ENCODE results near the gene BTN3A1.
A peak's percentile ranks its signal among the peaks of the same experiment; 100 is the strongest.
"Not testable (repeated sequence)": the region's sequence is repeated elsewhere in the genome, so short reads cannot be mapped to it uniquely, and the experiment has no call there.

The BTN3A1 gene

DNA sequence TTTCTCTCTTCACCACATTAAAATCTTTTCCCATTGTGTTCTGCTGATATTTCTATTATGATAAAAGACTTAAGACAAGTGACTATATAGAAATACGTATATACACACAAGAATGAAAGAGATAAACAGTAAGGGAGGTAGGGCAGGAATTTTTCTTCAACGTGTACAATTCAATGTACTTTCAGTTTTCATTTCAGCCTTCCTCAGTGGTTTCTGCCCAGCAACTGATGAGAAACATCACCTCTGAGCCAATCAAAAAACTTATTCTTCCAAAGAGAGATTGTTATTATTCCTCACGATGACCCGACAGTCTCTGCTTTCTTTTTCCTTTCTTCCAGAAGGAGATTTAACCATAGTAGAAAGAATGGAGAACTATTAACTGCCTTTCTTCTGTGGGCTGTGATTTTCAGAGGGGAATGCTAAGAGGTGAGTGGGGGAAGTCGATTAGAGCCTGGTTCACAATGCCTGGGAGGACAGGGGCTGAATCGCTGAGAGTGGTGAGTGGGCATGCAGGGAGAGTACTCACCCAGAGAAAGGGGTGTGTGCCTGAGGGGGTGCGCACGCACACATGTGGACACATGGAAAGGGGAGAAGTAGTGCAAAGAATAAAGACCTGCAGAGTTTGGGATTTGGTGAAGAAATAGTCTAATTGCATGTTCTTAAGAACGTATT lies at the start of gene BTN3A1:
BTN3A1 (plus strand) TSS at position 289 of the 672 bp plus-strand sequence. CDS start 3,289 bp downstream, outside the sequence.
- DNase-seq (ENCODE audit: low spot score): peak; percentile 87

DNA sequence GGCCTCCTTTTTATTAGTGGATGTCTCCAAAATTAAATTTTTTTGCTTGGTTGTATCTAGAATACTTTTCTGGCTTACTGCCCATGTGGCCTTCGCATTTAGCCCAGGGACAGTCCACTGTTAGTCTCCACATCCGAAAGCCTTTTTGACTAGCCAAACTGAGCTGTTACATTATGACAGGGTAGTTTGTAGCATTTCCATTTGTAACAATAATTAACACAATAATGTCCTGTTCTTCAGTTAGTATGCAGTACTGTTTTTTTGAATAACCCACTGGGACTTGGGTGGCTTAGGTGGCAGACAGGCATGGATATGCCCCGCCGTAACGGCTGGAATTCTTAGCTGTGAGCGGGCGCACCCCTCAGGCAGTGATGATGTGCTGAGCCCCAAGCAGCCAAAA lies 49.8 kb upstream of the BTN3A1 start:
- DNase-seq (ENCODE audit: low spot score): no peak

DNA sequence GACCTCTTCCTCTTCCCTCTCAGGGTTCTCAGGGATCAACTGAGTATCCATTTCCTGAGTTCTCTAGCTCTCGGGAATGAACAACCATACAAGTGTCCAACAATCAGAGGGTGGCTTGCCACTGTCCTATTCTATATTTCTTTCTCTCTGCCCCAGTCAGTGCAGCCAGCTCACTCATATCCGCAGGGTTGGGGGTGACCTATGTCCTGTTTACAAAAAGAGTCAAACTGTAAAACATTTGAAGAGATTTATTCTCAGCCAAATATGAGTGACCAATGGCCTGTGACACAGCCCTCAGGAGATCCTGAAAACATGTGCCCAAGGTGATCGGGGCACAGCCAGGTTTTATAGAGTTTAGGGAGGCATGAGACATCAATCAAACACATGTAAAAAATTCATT lies 47.9 kb upstream of the BTN3A1 start:
- no peak for DNase-seq (ENCODE audit: low spot score)

DNA sequence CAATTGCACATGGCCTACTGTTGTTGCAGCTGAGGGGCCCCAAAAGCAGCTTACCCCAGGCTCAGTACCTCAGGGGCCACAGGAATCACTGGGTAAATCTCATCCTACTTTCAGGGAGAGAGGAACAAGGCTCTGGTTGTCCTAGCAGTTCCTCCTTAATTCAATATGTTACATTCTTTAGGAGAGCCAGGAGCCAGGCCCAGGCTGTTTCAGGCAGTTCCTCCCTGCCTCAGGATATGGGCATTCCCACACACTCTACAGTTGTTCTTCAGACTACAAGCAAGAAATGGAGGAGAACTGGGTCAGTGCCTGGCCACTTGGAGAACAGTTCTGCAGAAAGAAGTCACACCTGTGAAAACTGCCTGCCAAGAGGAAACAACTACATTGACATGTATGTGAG lies 46.7 kb upstream of the BTN3A1 start:
- DNase-seq (ENCODE audit: low spot score): no peak

DNA sequence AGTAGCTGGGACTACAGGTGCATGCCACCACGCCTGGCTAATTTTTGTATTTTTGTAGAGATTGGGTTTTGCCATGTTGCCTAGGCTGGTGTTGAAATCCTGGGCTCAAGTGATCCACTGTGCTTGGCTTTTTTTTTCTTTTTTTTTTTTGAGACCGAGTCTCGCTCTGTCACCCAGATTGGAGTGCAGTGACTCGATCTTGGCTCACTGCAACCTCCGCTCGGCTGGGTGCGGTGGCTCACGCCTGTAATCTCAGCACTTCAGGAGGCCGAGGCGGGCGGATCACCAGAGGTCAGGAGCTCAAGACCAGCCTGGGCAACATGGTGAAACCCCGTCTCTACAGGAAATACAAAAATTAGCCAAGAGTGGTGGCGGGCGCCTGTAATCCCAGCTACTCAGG lies 44.5 kb upstream of the BTN3A1 start:
- DNase-seq (ENCODE audit: low spot score): not testable (repeated sequence)

DNA sequence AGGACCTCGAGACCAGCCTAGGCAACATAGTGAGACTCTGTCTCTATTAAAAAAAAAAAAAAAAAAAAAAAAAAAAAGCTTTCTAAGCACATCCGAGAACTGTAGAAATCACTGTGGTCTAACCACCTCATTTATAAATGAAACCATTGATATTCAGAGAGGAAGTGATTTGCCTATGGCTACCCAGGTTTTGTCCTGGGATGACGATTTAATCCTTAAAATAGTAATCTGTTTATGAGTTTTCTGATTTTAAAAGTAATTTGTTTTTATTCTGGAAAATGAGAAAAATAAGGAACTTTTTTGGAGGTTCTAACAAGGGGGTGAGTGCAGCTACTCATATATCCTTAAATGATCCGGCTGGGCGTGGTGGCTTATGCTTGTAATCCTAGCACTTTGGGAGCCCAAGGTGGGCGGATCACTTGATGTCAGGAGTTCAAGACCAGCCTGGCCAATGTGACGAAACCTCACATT lies 43.5 kb upstream of the BTN3A1 start:
- DNase-seq (ENCODE audit: low spot score): no peak

DNA sequence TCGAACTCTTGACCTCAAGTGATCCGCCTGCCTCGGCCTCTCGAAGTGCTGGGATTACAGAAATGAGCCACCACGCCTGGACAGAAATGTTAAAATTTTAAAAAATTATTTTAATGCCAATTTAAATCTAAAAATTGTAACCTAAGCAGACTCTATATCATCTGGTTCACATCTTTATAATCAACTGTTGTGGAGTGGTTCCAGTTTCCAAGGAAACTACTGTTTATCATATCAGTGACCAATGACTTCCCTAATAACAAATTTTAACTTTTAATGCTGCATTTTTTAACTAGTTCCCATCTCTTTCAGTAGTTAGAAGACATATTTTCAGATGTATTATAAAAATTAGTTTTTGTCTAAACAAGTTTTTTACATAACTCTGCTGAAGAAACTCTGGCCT lies 42.3 kb upstream of the BTN3A1 start:
- DNase-seq (ENCODE audit: low spot score): no peak

DNA sequence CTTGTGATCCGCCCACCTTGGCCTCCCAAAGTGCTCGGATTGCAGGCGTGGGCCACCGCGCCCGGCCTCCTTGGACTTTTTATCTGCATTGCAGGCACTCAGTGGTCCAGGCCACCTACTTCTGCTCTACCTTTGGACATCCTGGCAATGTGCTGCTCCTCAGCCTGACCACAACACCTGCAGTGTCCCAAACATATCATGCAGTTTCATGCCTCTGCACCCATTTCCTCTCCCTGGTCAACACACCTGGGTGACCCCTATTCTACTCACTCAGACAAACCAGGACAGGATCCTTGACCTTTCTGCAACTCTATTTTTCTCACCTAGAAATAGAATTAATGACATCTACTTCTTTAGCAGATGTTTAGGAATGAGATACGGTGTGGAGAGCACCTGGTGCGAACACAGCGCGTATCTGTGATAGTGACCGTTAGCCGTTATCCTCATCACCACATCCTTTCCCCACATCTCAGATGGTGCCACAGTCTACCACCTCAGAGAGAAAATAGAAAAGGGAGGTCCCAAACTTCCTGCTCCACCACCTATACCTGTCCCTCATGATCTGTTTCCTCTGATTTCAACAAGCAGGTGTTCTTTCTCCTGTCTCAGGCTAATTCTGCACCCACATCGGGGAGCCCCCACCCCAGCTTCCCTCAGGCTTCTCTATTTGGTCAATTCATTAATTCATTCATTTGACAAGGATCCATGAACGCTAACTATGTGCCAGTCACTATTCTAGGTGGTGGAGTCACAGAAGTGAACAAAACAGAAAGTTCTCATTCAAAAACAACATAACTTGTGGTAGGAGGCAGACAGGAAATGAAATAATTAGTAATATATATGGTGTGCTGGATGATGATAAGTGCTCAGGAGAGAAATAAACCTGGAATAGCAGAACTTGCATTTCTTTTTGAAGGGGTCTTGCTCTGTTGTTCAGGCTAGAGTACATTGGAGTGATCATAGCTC lies 41.3 kb upstream of the BTN3A1 start:
- no peak for DNase-seq (ENCODE audit: low spot score)

DNA sequence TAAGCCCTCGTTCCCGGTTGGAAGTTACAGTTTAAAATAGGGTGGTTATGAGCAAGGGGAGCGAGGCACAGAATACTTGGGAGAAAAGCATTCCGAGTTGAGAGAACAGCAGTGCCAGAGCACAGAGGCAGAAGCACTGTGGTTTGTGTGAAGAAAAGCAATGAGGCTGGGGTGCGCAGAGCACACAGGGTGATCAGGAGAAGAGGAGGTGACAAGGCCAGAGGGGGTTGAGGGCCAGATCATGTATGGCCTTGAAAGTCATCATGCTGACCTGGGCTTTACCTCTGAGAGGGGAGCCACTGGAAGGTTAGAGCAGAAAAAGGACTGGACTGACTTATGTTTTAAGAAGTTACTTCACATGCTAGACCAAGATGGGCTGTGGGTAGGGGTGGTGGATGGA lies 40.5 kb upstream of the BTN3A1 start:
- DNase-seq (ENCODE audit: low spot score): no peak

DNA sequence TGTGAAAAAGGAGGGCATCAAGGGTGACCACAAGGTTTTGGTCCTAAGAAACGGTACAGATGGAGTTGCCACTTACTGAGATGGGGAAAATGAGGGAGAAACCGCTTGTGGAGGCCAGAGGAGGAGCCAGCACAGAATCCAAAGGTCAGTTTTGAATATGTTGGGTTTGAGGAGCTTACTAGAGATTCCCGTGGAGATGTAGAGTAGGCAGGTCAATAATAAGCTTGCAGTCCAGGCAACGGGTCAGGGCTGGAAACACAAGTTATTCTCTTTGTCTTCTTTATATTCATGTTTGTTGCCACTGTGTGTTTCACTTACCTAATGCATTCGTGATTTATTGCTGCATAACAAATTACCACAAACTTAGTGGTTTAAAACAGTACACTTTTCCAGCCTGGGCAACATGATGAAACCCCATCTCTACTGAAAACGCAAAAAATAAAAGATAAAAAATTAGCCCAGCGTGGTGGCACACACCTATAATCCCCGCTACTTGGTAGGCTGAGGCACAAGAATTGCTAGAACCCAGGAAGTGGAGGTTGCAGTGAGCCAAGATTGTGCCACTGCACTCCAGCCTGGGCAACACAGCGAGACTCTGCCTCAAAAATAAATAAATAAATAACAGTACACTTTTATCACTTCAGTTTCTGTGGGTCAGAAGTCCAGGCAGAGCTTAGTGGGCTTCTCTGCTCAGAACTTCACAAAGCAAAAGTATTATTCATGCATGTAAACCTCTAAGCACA lies 39.8 kb upstream of the BTN3A1 start:
- no peak for DNase-seq (ENCODE audit: low spot score)

DNA sequence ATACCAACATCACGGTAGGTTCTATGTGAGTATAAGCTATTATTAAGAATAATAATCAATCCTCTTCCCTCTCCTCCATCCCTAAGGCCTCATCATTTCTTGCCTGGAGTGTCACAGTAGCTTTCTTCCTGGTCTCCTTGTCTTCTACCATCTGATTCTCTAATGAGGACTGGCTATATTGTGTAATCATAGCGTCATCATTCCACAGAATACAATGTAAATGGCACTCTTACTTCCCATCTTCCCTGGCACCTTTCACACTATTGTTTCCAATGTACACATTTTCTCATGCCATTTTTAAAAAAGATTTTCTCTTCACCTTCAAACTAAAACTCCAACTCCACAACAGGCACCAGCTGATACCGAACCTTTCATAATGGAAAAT lies 39.2 kb upstream of the BTN3A1 start:
- no peak for DNase-seq (ENCODE audit: low spot score)

DNA sequence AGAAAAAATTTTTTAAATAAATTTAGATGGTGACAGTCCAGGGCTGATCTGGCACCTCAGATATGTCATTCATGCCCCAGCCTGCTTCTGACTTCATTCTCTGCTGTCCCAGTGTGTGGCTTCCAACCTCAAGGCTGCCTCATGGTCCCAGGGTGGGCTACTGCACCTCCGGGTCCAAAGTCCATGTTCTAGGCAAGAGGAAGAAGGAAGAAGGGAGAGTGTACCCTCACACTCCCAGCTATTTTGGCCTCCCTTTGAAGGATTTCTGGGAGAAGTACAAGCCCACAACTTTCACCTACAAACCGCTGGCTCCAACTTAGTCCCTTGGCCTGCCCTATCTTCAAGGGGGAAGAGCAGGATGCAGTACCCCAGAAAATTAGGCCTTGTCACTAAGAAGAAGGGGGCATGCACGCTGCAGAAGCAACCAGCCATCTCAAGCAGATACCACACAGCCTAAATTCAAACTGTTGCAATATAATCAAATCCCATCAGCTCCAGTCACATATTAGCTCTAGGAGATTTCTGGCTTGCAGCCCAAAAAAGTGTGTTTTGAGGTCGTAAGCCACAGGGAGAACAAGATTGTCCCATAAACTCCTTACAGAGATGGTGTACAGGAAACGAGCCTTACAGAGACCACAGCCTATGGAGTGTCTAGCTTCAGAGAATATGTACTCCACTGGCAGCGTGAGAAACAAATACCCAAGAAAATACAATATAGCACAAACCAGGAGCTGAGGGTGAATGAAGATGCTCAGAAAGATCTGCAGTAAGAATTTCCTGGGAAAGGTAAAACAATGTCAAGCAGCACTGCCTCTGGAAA lies 38.0 kb upstream of the BTN3A1 start:
- peak; percentile 26 for DNase-seq (ENCODE audit: low spot score)

DNA sequence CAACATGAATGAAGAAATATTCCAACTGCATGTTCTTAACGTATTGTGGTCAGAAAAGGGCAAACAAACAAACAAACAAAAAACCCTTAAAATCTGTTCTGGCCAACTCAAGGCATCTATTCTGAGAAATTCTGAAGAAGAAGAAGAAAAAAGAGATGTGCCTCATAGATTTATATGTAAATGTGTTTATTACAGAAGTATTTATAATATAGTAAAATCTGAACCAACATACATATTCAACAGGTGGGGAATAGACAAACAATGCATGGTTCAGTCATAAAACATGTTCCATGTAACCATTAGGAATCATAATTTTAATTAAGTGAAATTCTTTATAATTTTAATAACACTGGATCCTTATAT lies 36.5 kb upstream of the BTN3A1 start:
- DNase-seq (ENCODE audit: low spot score): no peak

DNA sequence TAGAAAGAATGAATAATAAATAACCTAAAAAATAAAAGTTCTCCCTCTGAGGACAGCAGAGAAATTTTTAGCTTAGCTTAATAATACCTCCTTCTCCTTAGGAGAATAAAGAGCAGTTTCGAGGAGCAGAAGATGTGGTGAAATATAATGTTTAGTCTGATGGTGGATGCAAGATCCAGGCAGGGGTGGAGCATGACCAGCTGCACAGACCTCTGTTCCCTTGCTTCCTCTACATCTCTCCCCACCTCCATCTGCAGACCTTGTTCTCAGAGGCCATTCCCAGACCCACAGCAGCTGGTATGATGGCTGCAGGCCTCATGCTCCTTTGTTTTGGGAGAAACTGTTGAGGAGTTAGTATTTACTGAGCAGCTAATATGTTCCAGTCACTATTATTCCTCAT lies 35.6 kb upstream of the BTN3A1 start:
- no peak for DNase-seq (ENCODE audit: low spot score)

DNA sequence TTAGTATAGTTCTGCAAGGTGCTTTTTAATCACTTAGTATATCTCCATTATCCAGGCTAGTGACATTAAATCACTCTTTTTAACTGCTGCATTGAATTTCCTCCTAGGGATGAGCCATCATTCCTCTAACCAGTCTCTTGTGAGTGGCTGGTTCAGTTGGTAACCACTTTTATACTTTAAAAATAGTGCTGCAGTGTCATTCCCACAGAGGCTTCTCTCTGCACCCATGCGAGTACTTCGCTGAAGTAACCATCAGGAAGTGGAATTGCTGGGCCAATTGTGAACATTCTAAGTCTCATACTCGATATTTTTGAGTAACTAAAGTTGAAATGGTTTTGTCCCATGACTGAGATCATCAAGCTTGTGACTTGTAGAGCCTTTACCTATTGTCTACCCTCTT lies 35.0 kb upstream of the BTN3A1 start:
- DNase-seq (ENCODE audit: low spot score): no peak

DNA sequence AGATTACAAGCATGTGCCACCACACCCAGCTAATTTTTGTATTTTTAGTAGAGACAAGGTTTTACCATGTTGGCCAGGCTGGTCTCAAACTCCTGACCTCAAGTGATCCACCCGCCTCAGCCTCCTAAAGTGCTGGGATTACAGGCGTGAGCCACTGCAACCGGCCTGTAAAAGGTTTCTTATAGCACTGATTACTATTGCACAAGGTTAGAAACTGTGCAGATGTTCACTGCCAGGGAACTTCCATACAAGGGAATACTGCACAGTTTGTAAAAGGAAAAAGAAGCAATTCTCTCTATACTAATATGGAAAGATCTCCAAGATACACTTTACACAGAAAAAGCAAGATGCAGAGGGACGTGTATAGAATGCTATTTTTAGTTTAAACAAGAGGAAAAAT lies 30.3 kb upstream of the BTN3A1 start:
- DNase-seq (ENCODE audit: low spot score): not testable (repeated sequence)

DNA sequence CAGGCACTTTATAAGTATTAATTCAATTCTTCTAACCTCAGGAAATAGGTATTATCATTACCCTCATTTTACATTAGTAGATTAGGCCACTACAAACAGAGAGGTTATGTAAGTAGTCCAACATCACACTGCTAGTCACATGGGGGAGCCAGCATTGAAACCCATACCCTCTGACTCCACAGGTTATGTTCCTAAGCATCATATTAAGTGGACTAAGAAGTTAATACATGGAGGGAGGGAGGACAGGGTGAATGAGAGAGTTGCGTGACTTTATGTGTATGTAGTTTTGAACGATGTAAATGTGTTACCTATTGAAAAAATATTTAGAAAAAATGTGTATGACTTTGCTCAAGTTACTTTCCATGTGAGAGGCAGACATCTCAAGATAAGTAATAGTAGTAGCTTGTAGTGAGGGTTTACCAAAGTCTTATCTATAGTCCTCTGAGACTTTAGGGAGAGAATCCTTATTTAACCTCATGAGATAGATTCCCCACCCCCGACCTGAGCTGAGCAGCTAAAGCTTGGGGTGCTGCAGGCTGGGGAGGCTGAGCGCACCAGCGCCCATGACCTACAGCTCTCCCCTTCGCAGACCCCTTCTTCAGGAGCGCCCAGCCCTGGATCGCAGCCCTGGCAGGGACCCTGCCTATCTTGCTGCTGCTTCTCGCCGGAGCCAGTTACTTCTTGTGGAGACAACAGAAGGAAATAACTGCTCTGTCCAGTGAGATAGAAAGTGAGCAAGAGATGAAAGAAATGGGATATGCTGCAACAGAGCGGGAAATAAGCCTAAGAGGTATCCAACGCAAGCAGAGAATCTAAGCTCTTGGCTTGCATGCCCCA lies 29.5 kb upstream of the BTN3A1 start:
- DNase-seq (ENCODE audit: low spot score): no peak

DNA sequence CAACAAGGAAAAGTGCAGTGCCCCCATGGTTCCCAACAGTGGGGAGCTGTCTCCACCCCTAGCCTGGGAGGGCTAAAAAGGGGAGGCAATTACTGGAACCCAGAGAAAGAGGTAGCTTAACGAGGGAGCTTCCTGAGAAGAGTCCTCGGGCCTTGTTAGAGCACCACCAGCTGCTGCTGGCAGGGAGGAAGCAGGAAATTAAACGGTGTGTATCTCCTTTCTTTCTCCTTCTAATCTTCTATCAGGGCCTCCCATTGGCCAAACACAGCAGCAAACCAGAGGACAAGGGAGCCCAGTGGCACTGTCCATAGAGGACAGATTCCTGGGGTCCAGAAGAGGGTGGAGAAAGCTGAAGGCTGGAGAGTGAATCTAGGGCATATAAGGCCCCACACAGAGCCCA lies 26.8 kb upstream of the BTN3A1 start:
- DNase-seq (ENCODE audit: low spot score): no peak

DNA sequence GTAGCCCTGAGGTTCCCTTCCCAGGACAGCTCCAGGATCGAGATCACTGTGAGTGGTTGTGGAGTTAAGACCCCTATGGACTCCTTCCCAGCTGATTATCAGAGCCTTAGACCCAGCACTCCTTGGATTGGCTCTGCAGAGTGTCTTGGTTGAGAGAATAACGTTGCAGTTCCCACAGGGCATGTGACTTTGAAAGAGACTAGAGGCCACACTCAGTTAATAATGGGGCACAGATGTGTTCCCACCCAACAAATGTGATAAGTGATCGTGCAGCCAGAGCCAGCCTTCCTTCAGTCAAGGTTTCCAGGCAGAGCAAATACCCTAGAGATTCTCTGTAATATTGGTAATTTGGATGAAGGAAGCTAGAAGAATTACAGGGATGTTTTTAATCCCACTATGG lies 24.4 kb upstream of the BTN3A1 start:
- no peak for DNase-seq (ENCODE audit: low spot score)

DNA sequence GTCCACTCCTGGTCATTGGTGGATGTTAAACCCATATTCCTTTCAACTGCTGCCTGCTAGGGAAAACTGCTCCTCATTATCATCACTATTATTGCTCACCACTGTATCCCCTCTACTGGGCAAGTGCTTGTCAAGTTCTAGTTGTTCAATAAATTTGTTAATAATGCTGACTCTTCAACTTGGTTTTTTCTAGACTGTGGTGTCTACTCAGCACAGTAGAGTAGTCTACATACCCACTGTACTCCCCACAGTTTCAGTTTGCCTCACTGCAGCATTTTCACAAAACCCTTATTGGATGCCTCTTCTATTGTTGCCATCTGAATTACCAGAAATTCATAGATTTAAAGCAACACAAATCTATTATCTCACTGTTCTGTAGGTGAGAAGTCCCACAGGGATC lies 23.9 kb upstream of the BTN3A1 start:
- DNase-seq (ENCODE audit: low spot score): not testable (repeated sequence)

DNA sequence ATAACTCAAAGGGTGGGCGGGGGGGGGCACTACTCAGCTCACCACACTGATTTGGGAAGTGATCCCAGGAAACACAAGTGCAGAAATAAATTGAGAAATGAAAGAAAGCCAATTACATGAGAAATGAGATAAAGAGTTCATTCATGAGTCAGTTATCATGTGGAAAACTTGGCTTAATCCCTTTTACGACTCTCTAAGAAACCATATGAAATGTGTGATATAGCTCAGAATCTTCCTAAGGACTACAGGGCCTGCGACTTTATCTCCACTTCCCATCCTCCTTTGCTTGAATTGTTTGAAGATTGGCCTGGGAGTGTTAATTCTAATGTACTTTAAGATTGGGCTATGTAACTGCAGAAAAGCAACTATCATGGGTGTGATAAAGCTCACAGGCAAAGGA lies 22.8 kb upstream of the BTN3A1 start:
- DNase-seq (ENCODE audit: low spot score): no peak

Data from cerebellar cortex (tissue), 1 donor.